Tongue (tissue), 2 donors: ENCODE data around the gene HACL1. TPM values are rescaled to one million over a fixed set of nuclear protein-coding genes. Genes with fewer than 3 reads are reported as not detected.
"Not testable (repeated sequence)": the region's sequence is repeated elsewhere in the genome, so short reads cannot be mapped to it uniquely, and the experiment has no call there.

Experiments used
- DNase-seq: peaks from one replicate; pipeline ENCODE4 v3.0.0-alpha.2; 2015
- total RNA-seq: library from RNA; depleted of rRNA; stranded (reverse); fragments of >200 nt; gene quantifications from one replicate; pipeline ENCODE4 v1.2.3, GENCODE V29; 2014

Gene HACL1
- total RNA-seq, 1 donor from 2014 or later: 14.0 TPM

DNA sequence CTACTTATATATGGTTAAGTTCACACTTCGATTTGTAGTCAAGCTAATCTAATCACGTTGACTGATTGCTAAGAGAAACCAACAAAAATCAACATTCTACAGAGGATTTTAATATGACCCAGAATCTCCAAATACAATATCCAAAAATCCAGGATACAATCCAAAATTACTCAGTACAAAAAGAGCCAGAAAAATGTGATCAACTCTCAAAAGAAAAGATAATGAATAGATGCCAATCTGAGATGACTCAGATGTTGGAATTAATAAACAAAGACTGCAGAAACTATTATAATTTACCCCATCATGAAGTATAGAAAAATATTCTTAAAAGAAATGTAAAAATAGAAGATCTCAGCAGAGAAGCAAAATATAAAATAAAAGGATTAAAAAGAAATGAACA, 22.3 kb downstream of the HACL1 start:
- no peak for DNase-seq

DNA sequence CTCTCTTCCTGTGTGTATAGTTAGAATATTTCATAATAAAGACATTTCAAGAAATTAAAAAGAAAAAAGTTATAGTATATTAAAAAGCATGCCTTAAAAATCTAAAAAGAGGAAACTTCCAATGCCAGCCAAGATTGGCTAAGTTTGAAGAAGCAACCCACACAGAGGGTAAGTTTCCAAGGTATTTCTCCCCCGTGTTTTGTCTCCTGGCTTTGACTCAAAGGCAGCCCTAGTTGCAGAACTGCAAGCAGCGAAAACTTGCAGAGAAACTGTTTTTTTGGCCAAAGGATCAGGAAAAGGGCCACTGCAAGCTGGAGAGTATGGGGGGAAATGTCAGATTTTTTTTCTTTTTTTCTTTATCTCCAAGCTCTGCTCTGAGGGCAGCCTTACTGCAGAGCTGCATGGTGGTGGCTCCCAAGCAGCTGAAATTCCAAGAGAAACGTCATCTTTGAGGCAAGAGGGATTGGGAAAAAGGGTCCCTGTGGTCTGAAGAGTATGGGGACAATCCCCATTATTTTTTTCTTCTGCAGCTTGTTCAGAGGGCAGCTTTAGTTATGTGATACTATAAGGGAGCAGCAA, 23.0 kb downstream of the HACL1 start:
- no peak for DNase-seq

DNA sequence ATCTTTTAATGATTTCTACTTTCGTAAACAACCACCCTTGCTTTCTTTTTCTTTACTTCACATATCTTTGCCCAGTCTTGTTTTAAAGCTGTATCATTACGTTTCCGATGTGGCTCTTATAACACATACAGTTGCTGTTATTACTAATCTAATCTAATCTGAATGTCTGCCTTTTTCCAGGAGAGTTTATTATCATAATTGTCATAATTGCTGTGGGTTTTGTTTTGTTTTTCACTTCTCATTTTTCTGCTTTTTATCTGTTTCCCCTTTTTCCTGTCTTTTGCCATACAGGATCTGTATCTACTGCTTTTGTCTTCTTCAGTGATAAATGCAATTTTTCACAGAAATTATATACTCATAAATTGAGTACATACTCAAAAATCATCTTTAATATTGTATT, 24.9 kb downstream of the HACL1 start:
- DNase-seq: no peak

DNA sequence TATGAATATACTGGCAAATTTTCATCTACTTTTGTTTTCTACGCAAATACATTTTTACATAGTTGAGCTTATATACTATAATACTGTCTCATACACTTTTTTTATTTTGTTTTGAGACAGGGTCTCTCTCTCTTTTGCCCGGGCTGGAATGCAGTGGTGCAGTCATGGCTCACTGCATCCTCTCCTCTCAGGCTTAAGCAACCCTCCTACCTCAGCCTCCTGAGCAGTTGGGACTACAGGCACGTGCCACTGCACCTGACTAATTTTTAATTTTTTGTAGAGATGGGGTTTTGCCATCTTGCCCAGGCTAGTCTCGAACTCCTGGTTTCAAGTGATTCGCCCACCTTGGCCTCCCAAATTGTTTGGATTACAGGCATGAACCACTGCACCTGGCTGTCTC, 25.9 kb downstream of the HACL1 start:
- DNase-seq: no peak

DNA sequence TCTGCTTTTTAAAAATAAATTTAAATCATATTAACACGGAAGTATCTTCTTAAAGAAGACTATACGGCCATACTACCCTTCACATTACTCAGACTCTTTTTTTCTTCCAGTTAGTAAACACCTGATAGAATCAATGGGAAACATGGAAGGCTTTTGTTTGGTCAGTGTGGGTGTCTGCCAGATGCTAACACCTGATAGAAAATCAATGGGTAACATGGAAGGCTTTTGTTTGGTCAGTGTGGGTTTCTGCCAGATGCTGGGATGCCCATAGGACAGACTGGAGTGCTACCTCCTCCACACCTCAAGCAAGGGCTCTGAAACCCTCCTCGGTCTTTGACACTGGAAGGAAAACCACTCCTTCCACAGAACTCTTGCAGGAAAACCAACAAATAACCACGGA, 29.2 kb downstream of the HACL1 start:
- DNase-seq: no peak

DNA sequence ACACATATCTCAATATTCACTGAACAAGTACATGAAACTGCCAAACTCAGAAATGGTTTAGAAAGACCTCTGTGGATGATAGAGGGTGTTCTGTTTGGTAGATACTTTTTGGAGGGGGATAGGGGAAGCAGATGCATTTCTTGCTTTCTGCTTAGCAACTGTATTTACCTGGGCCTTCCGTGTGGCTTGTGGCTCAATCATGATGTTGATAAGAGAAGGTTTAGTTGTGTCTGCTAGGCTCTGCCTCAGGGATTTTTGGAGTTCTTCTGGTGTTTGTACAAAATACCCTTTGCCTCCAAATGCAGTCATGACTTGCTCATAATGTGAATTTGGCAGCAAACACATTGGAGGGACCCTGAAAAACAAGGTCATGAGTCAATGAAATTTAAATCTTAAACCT, 38.2 kb downstream of the HACL1 start:
- no peak for DNase-seq

DNA sequence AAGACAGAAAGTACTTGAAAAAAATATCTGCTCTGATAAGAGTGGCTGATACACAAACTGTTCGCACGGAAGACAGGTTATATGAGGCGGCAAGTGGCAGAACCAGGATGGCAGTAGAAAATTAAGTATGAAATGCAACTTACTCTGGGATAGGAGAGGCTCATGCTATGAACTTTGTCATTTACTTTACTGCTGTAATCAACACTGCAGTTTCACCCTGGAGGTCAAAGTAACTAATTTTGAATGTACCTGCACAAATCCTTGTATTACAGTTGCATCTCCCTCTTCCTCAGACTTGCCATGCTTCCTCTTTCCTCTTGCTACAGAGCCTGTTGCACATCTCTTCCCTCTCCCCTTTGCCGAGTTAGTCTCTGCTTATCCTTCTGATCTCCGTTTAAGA, 38.8 kb downstream of the HACL1 start:
- DNase-seq: no peak

DNA sequence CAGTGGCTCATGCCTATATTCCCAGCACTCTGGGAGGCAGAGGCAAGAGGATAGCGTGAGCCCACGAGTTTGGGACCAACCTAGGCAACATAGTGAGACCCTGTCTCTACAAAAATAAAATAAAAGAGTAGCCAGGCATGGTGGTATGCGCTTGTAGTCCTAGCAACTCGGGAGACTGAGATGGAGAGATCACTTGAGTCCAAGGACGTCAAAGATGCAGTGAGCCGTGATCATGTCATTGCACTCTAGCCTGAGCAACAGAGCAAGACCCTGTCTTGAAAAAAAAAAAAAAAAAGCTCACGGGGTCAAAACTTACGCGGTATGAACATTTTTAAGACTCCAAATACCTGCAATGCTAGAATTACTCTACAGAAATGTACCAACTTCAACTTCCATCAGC, 42.8 kb downstream of the HACL1 start:
- no peak for DNase-seq

DNA sequence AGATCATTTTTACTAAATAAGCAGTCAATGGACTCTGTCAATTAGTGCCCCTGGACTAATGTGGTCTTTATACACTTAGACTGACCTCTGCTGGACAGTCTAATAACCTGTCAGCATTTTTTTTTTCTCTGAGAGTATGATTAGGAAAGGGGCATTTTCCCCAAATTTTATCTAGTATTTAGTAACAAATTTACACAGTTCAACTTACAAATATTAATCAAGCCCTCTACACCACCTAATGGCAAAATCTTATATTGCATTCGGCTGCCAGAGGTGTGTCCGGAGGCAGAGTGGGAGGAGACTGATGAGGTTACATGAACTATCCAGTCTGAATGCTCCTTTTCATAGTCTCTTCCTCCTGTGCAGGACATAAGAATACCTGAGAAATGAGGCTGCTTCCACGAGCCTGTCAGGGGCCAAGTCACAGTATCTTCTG, 43.8 kb downstream of the HACL1 start:
- peak; percentile 72 for DNase-seq

DNA sequence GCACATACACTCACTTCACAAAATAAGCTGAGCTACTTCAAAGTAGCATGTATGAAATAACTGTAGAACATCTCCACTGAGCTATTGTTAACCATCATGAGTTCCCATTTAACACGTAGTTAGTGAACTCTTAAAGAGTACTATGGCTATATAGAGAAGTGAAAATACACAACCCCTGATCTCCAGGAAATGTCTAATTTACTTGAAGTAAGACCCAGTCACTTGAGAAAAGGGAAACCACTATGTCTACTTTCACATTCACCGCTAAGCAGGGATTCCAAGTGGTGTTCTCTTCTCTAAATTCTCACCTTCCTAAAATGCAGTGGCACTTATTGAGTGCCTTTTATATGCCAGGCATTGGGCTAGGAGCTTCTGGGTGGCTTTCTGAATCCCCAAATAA, 44.9 kb downstream of the HACL1 start:
- DNase-seq: no peak

DNA sequence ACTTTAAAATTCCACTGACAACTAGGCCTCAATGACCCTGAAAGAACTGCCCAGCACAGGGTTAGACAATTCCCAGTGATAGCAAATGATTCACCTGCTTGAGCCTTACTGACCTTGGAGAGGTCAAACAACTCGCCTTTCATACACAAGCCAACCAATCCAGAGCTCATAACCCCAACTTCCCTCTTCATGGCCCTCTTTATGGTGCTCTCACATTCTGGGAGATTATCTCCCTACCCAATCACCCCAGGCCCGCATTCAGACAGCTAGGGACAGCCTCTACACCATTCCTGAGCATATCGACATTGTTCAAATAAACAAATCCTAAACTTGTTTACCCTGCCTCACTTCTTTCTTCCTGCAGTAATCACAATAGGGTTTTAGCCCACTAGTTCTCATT, 47.6 kb downstream of the HACL1 start:
- DNase-seq: no peak

DNA sequence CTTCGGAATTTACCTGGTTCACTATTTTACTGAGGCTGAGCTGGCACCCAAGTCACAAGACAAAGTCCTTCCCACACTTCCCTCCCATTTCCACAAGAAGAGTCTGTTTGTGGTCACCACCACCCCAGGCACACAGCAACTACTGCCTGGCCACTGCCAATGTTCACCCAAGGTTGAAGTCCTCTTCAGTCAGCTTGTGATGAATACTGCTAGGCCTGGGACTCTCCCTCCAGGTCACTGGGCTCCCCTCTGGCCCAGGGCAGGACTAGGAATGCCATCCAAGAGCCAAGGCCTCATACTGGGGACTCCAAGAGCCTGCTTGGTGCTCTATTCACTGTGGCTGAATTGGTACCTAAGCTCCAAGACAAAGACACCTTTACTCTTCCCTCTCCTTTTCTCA, 49.5 kb downstream of the HACL1 start:
- no peak for DNase-seq

DNA sequence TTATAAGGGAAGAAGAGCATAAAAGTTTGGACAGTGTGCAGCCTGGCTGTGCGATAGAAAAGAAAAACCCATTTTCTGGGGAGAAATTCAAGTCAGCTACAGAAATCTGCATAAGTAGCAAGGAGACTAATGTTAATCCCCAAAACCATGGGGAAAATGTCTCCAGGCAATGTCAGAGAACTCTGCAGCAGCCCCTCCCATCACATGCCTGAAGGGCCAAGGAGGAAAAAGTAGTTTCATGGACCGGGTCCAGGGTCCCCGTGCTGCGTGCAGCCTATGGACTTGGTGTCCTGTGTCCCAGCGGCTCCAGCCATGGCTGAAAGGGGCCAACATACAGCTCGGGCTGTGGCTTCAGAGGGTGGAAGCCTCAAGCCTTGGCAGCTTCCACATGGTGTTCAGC, 51.5 kb downstream of the HACL1 start:
- no peak for DNase-seq

DNA sequence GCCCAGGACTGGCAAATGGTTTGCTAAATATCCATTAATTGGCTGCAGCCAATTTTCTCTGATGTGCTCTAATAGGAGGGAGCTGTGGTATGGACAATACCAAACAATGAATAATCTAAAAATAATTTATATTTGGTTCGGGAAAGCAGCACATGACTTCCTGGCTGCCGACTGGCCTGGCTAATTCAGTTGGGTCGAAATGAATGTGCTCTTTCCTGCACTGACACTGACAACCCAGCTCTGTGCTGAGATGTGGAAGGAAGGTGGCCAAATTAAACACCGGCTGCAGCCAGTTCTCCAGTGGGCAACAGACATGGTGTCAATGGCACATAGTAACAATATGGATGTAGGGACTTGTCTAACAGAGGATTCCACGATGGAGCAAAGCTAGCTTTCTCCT, 58.8 kb downstream of the HACL1 start:
- DNase-seq: no peak

DNA sequence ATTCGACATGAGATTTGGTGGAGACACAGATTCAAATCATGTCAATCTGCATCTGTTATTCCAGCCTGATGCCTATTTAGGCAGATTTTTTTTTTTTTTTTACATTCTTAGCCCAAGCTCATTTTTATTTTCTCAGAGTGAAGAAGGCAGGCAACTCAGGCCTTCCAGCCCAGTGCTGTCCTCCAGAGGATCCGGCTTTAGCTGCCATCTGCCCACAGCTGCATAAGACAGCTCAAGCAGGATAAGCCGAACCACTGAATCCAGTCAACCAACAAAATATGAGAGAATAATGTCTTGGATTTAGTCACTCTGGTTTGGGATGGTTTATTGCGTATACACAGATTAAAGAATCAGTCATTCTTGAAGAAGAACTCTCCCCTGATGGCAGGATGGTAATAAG, 60.0 kb downstream of the HACL1 start:
- no peak for DNase-seq

DNA sequence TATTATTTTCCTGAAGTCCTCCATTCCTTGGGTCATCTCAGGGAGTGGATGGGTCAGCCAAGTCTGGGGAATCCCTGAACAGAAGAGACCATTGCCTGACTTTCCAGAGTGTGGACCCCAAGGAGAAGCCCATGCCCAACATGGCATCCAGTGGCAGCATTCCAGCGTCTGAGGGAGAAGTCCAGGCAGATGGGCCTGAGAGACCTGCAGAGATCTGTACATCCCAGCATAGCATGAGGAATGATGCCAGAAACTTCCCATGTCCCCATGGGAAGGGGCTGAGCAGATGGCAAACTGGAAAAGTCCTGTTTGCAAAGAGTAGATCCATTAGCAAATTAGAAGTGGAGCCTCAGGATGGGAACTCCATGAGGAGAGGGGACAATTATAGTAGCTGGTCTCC, 62.3 kb downstream of the HACL1 start:
- DNase-seq: no peak

DNA sequence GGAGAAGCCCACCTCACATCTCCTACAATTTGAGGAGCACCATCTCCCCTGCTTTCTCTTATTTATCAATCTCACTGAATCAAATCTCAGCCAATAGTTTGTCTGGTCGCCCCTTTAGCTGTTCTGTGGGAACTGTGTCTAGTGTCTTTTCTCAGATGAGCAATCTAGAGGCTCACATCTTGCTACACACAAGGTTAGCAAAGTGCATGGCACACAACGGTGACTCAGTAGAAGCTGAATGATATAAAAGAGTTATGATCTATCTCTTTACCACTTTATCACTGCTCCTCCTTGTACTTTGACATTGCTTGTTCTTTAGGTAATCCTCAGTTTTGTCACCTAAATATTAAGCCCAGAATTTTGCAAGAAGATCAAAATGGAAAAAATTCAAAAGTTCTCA, 63.0 kb downstream of the HACL1 start:
- DNase-seq: no peak

DNA sequence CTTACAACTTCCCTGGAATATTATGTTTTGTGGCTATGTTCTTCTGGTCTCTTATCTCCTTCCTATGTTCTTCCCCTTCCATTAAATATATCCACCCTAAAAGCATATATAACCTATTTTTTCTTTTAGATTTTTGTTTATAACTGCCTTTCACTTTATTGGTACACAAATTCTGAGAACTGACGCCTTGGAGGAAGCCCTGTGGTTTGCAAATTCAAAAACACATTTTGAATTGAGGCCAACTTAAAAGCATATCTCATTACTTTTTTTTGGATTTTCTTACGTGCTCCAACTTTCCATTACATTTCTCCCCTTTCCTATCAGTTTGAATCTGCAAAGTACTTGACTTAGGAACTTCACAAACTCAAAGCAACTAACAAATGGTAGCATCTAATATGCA, 64.5 kb downstream of the HACL1 start:
- DNase-seq: no peak

DNA sequence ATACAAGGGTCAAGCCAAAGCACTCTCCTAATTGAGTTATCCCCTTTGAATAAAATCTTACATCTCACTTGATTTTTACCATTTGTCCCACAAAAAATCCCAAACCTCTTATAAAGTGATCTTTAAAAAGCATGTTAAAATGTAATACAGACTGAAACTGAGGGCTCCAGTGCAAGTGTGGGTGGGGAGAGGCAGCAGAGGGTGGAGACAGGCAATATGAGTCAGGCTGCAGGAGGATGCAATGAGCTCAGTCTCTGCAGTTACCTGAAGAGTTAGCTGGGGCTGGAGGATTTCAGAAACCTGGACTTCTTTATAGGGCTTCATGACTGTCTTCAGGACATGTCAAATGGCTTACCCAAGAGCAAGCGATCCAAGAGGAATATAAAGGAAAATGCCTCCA, 65.6 kb downstream of the HACL1 start:
- no peak for DNase-seq

DNA sequence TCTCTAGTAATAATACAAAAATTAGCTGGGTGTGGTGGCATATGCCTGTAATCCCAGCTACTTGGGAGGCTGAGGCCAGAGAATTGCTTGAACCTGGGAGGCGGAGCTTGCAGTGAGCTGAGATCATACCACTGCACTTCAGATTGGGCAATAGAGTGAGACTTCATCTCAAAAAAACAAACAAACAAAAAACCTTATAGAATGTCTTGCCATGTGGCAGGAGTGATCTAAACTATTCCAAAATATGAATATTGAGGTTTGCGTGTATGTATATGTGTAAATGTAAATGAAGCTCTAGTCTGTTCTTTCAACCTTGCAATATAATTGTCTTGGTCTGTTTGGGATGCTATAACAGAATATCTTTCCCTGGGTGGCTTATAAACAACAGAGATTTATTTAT, 68.8 kb downstream of the HACL1 start:
- not testable (repeated sequence) for DNase-seq

DNA sequence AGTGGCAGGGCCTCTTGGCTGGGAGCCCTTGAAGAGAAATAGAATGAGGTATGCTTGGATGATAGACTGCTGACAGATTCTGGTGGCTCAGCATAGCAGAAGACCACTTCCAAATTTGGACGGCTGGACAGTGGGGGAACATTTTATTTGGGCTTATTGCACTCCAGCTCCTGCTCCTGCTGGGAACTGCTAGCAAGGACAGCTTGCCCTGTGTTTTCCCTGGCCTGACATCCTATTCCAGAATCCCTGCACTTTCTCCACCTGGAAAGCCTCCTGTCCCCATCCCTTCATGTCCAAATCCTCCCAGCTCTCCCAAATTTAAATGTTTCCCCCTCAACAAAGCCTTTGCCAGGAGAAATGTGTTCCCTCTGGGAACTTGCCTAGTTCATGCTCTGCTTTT, 70.0 kb downstream of the HACL1 start:
- DNase-seq: no peak

DNA sequence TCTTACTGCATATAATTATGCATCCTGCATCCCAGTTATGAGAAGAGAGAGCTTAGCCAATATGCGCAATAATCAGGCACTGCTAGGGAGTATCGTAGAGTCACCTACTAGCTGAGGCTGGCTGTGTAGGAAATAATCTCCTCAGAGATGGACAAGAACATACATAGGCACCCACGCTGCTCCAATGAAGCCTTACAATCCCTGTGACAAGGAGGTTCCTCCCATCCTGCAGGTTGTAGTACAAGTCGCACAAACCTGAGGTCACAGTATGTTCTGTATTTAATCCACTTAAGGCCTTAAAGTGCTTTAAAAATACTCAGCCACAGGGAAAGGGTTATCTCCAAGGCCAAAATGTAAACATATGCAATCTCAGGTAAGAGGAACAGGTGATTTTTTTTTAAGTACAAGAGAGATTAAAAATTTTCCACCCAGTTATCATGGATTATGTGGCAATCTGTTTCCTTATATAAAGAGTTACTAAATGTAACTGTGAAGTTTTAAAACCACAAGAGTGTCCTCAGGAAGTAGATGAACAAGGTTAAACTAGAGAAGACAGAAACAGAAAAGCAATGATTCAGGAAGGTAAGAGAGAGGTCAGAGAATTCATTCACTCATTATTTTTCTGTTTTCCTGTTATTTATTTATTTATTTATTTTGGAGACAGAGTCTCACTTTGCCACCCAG, 72.4 kb downstream of the HACL1 start:
- no peak for DNase-seq

DNA sequence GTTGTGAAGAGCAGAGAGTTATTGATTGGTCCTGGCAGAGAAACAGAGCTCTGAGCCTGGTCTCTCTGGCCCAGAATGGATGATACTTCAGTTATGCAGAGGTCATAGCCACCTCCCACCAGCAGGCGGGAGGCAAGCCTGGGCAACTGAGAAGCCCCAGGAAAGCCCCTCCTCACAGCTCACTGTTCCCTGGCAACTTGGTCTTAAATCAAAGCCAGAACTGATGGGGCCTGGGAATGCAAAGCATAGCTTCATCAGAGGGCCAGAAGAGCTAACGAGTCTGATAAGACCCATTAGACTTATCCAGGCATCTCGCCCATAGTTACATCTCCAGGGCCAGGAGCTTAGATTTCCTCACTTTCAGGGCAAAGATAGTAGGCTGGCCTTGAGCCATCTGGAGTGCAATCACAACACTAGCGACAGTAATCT, 74.3 kb downstream of the HACL1 start:
- DNase-seq: peak; percentile 36

DNA sequence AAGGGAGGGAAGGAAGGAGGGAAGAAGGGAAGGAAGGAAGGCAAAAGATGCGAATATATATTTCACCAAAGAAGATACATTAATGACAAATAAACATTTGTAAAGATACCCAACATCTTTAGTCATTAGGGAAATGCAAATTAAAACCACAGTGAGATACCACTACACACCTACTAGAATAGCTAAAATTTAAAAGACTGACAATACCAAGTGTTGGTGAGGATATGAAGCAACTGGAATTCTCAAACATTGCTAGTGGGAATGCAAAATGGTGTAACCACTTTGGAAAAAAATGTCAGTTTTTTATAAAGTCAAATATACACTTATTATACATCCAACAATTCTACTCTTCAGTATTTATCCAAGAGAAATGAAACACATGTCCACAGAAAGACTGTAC, 75.6 kb downstream of the HACL1 start:
- no peak for DNase-seq
